WTC11 (cell line): ENCODE measurements around the gene MYH10. TPM values are rescaled to one million over a fixed set of nuclear protein-coding genes. Genes with fewer than 3 reads are reported as not detected.

Source experiments
- ATAC-seq: fragments of 200-7000 bp; cut with Tn5 transposase; 2 replicates; pipeline ENCODE4 v1.10.0; 2021; ENCODE audit warnings: mild to moderate bottlenecking, moderate library complexity
- CTCF ChIA-PET: fragments of 300-600 bp; sonication (Branson Sonifier 250); formaldehyde crosslinking; loops from one replicate; lab custom pipeline; 2021; ENCODE audit warnings: antibody characterized with exemption; lab: Charles Lee
- POLR2A ChIA-PET: fragments of 350-600 bp; sonication (Branson Sonifier 250); formaldehyde crosslinking; loops from one replicate; lab custom pipeline; 2021; ENCODE audit warnings: antibody characterized with exemption; lab: Charles Lee
- DNase-seq: peaks from one replicate; pipeline ENCODE4 v3.0.0; 2021; ENCODE audit warnings: low spot score
- H3K27ac Mint-ChIP-seq: 2 replicates; pipeline ENCODE4 v1.8.0; 2021; ENCODE audit warnings: mixed read lengths
- H3K27me3 Mint-ChIP-seq: 2 replicates; pipeline ENCODE4 v1.8.0; 2021; ENCODE audit warnings: low read depth, mild to moderate bottlenecking, moderate library complexity, mixed read lengths
- H3K36me3 Mint-ChIP-seq: 2 replicates; pipeline ENCODE4 v1.8.0; 2021; ENCODE audit warnings: mixed read lengths
- H3K4me1 Mint-ChIP-seq: 2 replicates; pipeline ENCODE4 v1.8.0; 2022; ENCODE audit warnings: mixed read lengths
- H3K4me3 Mint-ChIP-seq: 2 replicates; pipeline ENCODE4 v1.8.0; 2021; ENCODE audit warnings: mild to moderate bottlenecking, moderate library complexity, mixed read lengths
- H3K9me3 Mint-ChIP-seq: 2 replicates; pipeline ENCODE4 v1.8.0; 2021; ENCODE audit warnings: mixed read lengths
- ELF4 ChIP-seq: sonication (generic); formaldehyde crosslinking; IDR thresholded peaks from 2 replicates; pipeline ENCODE4 v1.8.1; 2022; ENCODE audit warnings: low read depth, mild to moderate bottlenecking, moderate library complexity, missing genetic modification reagents
- FOXK1 ChIP-seq: sonication (generic); formaldehyde crosslinking; IDR thresholded peaks from 2 replicates; pipeline ENCODE4 v1.8.0; 2022; ENCODE audit warnings: mild to moderate bottlenecking, moderate library complexity, missing genetic modification reagents
- GTF2I ChIP-seq: fragments of 250-450 bp; sonication (Bioruptor Pico); conservative IDR thresholded peaks from 2 replicates; pipeline ENCODE4 v1.4.0; 2021; ENCODE audit warnings: mild to moderate bottlenecking
- NFATC4 ChIP-seq: fragments of 250-450 bp; sonication (Bioruptor Pico); IDR thresholded peaks from 2 replicates; pipeline ENCODE4 v1.9.0; 2021; ENCODE audit warnings: mild to moderate bottlenecking
- NFE2L1 ChIP-seq: sonication (generic); formaldehyde crosslinking; IDR thresholded peaks from 2 replicates; pipeline ENCODE4 v1.8.1; 2023; ENCODE audit warnings: missing genetic modification reagents
- NFYB ChIP-seq: sonication (generic); formaldehyde crosslinking; conservative IDR thresholded peaks from 2 replicates; pipeline ENCODE4 v1.8.0; 2022; ENCODE audit warnings: low read depth, missing genetic modification reagents
- NR2C2 ChIP-seq: sonication (generic); formaldehyde crosslinking; IDR thresholded peaks from 2 replicates; pipeline ENCODE4 v1.8.0; 2022; ENCODE audit warnings: mild to moderate bottlenecking, missing genetic modification reagents
- PRRX2 ChIP-seq: fragments of 250-450 bp; sonication (Bioruptor Pico); IDR thresholded peaks from 2 replicates; pipeline ENCODE4 v1.8.0; 2021; ENCODE audit warnings: mild to moderate bottlenecking
- RELA ChIP-seq: sonication (generic); formaldehyde crosslinking; IDR thresholded peaks from 2 replicates; pipeline ENCODE4 v1.8.1; 2022; ENCODE audit warnings: missing genetic modification reagents, mild to moderate bottlenecking, borderline replicate concordance
- ZNF232 ChIP-seq: sonication (generic); formaldehyde crosslinking; IDR thresholded peaks from 2 replicates; pipeline ENCODE4 v1.8.0; 2022; ENCODE audit warnings: mild to moderate bottlenecking, missing genetic modification reagents
- ZNF317 ChIP-seq: sonication (generic); formaldehyde crosslinking; IDR thresholded peaks from 2 replicates; pipeline ENCODE4 v1.8.1; 2023; ENCODE audit warnings: low read depth, mild to moderate bottlenecking, moderate library complexity, missing genetic modification reagents, borderline replicate concordance
- ZNF416 ChIP-seq: fragments of 250-450 bp; sonication (Bioruptor Pico); IDR thresholded peaks from 2 replicates; pipeline ENCODE4 v1.9.0; 2021; ENCODE audit warnings: mild to moderate bottlenecking, inconsistent platforms
- total RNA-seq: library from RNA; stranded (reverse); gene quantifications from 3 replicates; pipeline ENCODE4 v1.2.3, GENCODE V29; 2021
- TF ChIP-seq, protein P1 (sequence below): sonication (generic); formaldehyde crosslinking; IDR thresholded peaks from 2 replicates; pipeline ENCODE4 v1.8.1; 2022; ENCODE audit warnings: low read depth, missing genetic modification reagents, borderline replicate concordance
- TF ChIP-seq, protein P2 (sequence below): sonication (generic); formaldehyde crosslinking; IDR thresholded peaks from 2 replicates; pipeline ENCODE4 v1.8.1; 2023; ENCODE audit warnings: mild to moderate bottlenecking, missing genetic modification reagents, moderate library complexity
- TF ChIP-seq, protein P3 (sequence below): sonication (generic); formaldehyde crosslinking; IDR thresholded peaks from 2 replicates; pipeline ENCODE4 v1.8.1; 2022; ENCODE audit warnings: mild to moderate bottlenecking, moderate library complexity, missing genetic modification reagents
- TF ChIP-seq, protein P4 (sequence below): fragments of 250-450 bp; sonication (Bioruptor Pico); IDR thresholded peaks from 2 replicates; pipeline ENCODE4 v2.1.2; 2022; ENCODE audit warnings: mild to moderate bottlenecking, moderate library complexity
- TF ChIP-seq, protein P5 (sequence below): sonication (generic); formaldehyde crosslinking; IDR thresholded peaks from 2 replicates; pipeline ENCODE4 v1.8.0; 2023; ENCODE audit warnings: missing genetic modification reagents
- TF ChIP-seq, protein P6 (sequence below): fragments of 250-450 bp; sonication (Bioruptor Pico); IDR thresholded peaks from 2 replicates; pipeline ENCODE4 v1.9.0; 2021; ENCODE audit warnings: mild to moderate bottlenecking
- TF ChIP-seq, protein P7 (sequence below): sonication (generic); formaldehyde crosslinking; IDR thresholded peaks from 2 replicates; pipeline ENCODE4 v1.8.1; 2022; ENCODE audit warnings: mild to moderate bottlenecking, missing genetic modification reagents, moderate library complexity, borderline replicate concordance
- TF ChIP-seq, protein P8 (sequence below): sonication (generic); formaldehyde crosslinking; IDR thresholded peaks from 2 replicates; pipeline ENCODE4 v1.8.1; 2022; ENCODE audit warnings: low read depth, mild to moderate bottlenecking, moderate library complexity, missing genetic modification reagents, borderline replicate concordance

Gene MYH10
- total RNA-seq, 1 experiment from 2014 or later = 231 TPM

DNA sequence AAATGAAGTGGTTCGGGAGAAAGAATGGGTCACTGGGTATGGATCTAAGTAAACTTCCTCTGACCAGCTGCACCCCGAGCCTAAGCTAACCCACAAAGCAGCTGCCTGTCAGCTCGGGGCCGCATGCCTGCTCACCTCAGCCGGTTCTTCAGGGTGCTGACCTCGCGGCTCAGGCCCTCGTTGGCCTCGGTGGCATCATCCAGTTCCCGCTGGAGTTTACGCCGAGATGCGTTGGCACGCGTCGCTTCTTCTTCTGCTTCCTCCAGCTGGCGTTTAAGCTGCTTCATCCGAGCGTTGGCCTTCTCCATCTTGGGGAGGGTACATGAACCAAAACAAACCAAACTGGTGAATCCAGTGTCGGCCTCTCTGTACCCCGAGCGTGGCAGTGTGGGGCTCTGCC lies 153.8 kb downstream of the MYH10 start (continued):
- no peak for TF ChIP-seq ELF4 (CRISPR knock-in tag)
- TF ChIP-seq, protein P1, sequence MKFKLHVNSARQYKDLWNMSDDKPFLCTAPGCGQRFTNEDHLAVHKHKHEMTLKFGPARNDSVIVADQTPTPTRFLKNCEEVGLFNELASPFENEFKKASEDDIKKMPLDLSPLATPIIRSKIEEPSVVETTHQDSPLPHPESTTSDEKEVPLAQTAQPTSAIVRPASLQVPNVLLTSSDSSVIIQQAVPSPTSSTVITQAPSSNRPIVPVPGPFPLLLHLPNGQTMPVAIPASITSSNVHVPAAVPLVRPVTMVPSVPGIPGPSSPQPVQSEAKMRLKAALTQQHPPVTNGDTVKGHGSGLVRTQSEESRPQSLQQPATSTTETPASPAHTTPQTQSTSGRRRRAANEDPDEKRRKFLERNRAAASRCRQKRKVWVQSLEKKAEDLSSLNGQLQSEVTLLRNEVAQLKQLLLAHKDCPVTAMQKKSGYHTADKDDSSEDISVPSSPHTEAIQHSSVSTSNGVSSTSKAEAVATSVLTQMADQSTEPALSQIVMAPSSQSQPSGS (CRISPR knock-in tag) = no peak
- TF ChIP-seq, protein P2, sequence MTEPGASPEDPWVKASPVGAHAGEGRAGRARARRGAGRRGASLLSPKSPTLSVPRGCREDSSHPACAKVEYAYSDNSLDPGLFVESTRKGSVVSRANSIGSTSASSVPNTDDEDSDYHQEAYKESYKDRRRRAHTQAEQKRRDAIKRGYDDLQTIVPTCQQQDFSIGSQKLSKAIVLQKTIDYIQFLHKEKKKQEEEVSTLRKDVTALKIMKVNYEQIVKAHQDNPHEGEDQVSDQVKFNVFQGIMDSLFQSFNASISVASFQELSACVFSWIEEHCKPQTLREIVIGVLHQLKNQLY = no peak
- TF ChIP-seq, protein P3, sequence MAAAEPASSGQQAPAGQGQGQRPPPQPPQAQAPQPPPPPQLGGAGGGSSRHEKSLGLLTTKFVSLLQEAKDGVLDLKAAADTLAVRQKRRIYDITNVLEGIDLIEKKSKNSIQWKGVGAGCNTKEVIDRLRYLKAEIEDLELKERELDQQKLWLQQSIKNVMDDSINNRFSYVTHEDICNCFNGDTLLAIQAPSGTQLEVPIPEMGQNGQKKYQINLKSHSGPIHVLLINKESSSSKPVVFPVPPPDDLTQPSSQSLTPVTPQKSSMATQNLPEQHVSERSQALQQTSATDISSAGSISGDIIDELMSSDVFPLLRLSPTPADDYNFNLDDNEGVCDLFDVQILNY (CRISPR knock-in tag) = no peak

DNA sequence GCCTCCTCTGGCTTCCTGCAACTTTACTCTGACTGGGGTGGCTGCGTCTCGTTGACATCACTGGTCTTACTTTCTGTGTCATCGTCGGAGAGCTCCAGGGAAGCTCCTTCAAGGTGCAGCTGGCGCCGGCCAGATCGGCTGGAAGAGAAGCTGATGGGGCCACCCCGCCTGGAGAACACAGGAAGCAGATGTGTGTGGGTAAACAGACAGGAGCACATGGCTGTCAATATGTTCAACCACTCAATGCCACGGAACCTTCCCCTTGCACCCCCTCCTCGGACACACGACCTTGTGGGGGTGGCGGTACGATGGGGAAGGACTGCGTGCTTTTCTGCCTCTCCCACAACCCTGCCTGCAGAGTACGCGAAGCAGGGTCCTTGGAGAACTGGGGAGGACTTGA lies 154.7 kb downstream of the MYH10 start:
- DNase-seq (no peak), ATAC-seq (no peak)
- no peak for TF ChIP-seq GTF2I (CRISPR knock-in tag)
- CTCF ChIA-PET = no interaction called here
- Mint-ChIP-seq H3K36me3 (peaks cover 76% of the 10 kb centered on the region), H3K9me3 (no peaks in the 10 kb centered on the region), H3K27me3 (no peaks in the 10 kb centered on the region), H3K4me1 (no peaks in the 10 kb centered on the region), H3K4me3 (no peak overlapping the region), H3K27ac (no peak overlapping the region; the same call in 1 of the 2 replicates)
- POLR2A ChIA-PET = interaction anchor here (0.7 kb wide), 1 partner anchor 19 kb away, joined by 3 read pairs; no protein-coding TSS in a partner anchor

DNA sequence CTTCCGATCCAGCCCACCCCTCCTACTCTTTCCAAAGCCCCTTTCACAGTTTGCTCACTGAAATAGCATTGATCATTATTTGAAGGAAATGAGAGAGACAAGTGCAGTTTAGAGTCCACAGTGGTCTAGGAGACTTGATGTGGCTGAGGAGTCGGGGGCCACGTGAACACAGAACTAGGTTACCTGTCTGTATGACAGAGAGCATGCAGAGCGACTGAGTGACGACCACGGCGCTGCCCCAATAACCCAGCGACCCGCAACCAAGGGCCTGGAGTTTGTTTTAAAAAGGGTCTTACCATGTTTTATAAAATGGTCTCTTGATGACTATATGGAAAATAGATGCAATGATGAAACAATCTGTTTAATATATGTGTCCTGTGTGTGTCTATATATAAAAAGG lies 155.3 kb downstream of the MYH10 start:
- H3K27ac Mint-ChIP-seq = 0 out of 2 replicates have a peak overlapping the region, but pooled peaks have one; percentile 3
- TF ChIP-seq FOXK1 (CRISPR knock-in tag) (no peak), NFE2L1 (CRISPR knock-in tag) (no peak)
- TF ChIP-seq, protein P4, sequence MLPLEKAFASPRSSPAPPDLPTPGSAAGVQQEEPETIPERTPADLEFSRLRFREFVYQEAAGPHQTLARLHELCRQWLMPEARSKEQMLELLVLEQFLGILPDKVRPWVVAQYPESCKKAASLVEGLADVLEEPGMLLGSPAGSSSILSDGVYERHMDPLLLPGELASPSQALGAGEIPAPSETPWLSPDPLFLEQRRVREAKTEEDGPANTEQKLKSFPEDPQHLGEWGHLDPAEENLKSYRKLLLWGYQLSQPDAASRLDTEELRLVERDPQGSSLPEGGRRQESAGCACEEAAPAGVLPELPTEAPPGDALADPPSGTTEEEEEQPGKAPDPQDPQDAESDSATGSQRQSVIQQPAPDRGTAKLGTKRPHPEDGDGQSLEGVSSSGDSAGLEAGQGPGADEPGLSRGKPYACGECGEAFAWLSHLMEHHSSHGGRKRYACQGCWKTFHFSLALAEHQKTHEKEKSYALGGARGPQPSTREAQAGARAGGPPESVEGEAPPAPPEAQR (CRISPR knock-in tag) = no peak
- TF ChIP-seq, protein P5, sequence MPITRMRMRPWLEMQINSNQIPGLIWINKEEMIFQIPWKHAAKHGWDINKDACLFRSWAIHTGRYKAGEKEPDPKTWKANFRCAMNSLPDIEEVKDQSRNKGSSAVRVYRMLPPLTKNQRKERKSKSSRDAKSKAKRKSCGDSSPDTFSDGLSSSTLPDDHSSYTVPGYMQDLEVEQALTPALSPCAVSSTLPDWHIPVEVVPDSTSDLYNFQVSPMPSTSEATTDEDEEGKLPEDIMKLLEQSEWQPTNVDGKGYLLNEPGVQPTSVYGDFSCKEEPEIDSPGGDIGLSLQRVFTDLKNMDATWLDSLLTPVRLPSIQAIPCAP (CRISPR knock-in tag) = no peak
- DNase-seq = no peak
- no peak overlapping the region for H3K4me3 Mint-ChIP-seq
- no peak for ATAC-seq
- peaks cover 70% of the 10 kb centered on the region for H3K36me3 Mint-ChIP-seq
- H3K4me1 Mint-ChIP-seq = no peaks in the 10 kb centered on the region
- ChIA-PET POLR2A (interaction anchor here (0.7 to 1.1 kb wide), 2 partner anchors 20 to 40 kb away, joined by 3 read pairs; partner anchors contain the start of gene NDEL1), CTCF (no interaction called here)
- H3K27me3 Mint-ChIP-seq = no peaks in the 10 kb centered on the region
- H3K9me3 Mint-ChIP-seq = no peaks in the 10 kb centered on the region

DNA sequence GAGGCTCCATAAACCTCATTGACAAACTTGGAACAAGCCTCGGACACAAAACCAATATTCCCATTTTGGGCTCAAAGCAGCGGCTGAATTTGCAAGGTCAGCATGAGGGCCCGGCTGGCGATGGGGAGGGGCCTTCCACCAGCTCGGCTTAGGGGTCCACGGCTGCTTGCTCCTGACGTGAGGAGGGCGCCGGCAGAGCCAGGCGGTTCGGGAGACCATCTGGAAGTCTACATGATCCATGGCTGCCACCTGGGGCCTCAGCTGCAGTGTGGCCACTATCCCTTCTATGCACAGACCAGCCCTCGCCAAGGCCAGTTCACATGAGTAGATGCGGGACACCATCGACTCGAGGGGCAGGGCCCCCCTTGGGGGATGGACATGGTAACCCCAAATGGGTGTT lies 155.7 kb downstream of the MYH10 start:
- peaks cover 66% of the 10 kb centered on the region for H3K36me3 Mint-ChIP-seq
- TF ChIP-seq ZNF232 (CRISPR knock-in tag) (no peak), NR2C2 (CRISPR knock-in tag) (no peak), NFE2L1 (CRISPR knock-in tag) (no peak), PRRX2 (CRISPR knock-in tag) (no peak), RELA (CRISPR knock-in tag) (no peak), ZNF317 (CRISPR knock-in tag) (no peak), ZNF416 (CRISPR knock-in tag) (no peak), NFATC4 (CRISPR knock-in tag) (no peak), NFYB (CRISPR knock-in tag) (no peak)
- TF ChIP-seq, protein P6, sequence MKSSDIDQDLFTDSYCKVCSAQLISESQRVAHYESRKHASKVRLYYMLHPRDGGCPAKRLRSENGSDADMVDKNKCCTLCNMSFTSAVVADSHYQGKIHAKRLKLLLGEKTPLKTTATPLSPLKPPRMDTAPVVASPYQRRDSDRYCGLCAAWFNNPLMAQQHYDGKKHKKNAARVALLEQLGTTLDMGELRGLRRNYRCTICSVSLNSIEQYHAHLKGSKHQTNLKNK = no peak
- TF ChIP-seq, protein P7, sequence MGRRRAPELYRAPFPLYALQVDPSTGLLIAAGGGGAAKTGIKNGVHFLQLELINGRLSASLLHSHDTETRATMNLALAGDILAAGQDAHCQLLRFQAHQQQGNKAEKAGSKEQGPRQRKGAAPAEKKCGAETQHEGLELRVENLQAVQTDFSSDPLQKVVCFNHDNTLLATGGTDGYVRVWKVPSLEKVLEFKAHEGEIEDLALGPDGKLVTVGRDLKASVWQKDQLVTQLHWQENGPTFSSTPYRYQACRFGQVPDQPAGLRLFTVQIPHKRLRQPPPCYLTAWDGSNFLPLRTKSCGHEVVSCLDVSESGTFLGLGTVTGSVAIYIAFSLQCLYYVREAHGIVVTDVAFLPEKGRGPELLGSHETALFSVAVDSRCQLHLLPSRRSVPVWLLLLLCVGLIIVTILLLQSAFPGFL = no peak
- TF ChIP-seq, protein P8, sequence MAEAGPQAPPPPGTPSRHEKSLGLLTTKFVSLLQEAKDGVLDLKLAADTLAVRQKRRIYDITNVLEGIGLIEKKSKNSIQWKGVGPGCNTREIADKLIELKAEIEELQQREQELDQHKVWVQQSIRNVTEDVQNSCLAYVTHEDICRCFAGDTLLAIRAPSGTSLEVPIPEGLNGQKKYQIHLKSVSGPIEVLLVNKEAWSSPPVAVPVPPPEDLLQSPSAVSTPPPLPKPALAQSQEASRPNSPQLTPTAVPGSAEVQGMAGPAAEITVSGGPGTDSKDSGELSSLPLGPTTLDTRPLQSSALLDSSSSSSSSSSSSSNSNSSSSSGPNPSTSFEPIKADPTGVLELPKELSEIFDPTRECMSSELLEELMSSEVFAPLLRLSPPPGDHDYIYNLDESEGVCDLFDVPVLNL (CRISPR knock-in tag) = no peak
- H3K4me1 Mint-ChIP-seq = no peaks in the 10 kb centered on the region
- no peaks in the 10 kb centered on the region for H3K9me3 Mint-ChIP-seq
- no peak for DNase-seq
- 0 out of 2 replicates have a peak overlapping the region, but pooled peaks have one; percentile 3 for H3K27ac Mint-ChIP-seq
- CTCF ChIA-PET = no interaction called here
- H3K4me3 Mint-ChIP-seq = no peak overlapping the region
- POLR2A ChIA-PET = interaction anchor here (1.1 kb wide), 1 partner anchor 39 kb away, joined by 3 read pairs; the partner anchor contains the start of gene NDEL1
- no peak for ATAC-seq
- H3K27me3 Mint-ChIP-seq = no peaks in the 10 kb centered on the region
